H9 (cell line): Measurements from ENCODE around the gene ZRANB1. TPM values are rescaled to one million over a fixed set of nuclear protein-coding genes. Genes with fewer than 3 reads are reported as not detected.
A peak's percentile ranks its signal among the peaks of the same experiment; 100 is the strongest.

ENCODE experiments used
- DNase-seq: peaks from one replicate; pipeline ENCODE4 v3.0.0-alpha.2; 2017
- H2AFZ ChIP-seq: one replicate; pipeline ENCODE4 v1.6.1; 2013; ENCODE audit warnings: mild to moderate bottlenecking, low read length, control low read depth, moderate library complexity
- H2AK5ac ChIP-seq: 2 replicates; pipeline ENCODE4 v1.6.1; 2013; ENCODE audit warnings: low read length, control low read depth, mixed read lengths; ENCODE audit not compliant: insufficient read length
- H2BK120ac ChIP-seq: one replicate; pipeline ENCODE4 v1.6.1; 2013; ENCODE audit warnings: low read depth, mild to moderate bottlenecking, low read length, control low read depth, inconsistent platforms; ENCODE audit not compliant: poor library complexity, severe bottlenecking
- H2BK12ac ChIP-seq: 2 replicates; pipeline ENCODE4 v1.6.1; 2013; ENCODE audit warnings: low read length, control low read depth, mixed read lengths, low read depth; ENCODE audit not compliant: insufficient read length
- H2BK15ac ChIP-seq: 2 replicates; pipeline ENCODE4 v1.6.1; 2013; ENCODE audit warnings: low read depth, low read length, control low read depth
- H2BK20ac ChIP-seq: one replicate; pipeline ENCODE4 v1.6.1; 2013; ENCODE audit warnings: low read depth, mild to moderate bottlenecking, low read length, control low read depth, inconsistent platforms; ENCODE audit not compliant: poor library complexity, severe bottlenecking
- H2BK5ac ChIP-seq: 2 replicates; pipeline ENCODE4 v1.6.1; 2013; ENCODE audit warnings: low read length, control low read depth, mixed read lengths; ENCODE audit not compliant: insufficient read length
- H3K14ac ChIP-seq: 2 replicates; pipeline ENCODE4 v1.6.1; 2013; ENCODE audit warnings: low read length, control low read depth; ENCODE audit not compliant: insufficient read depth
- H3K18ac ChIP-seq: 2 replicates; pipeline ENCODE4 v1.6.1; 2013; ENCODE audit warnings: low read depth, mild to moderate bottlenecking, mixed read lengths, low read length, control low read depth; ENCODE audit not compliant: insufficient read length
- H3K23ac ChIP-seq: 2 replicates; pipeline ENCODE4 v1.6.1; 2013; ENCODE audit warnings: low read length, control low read depth, mixed read lengths, low read depth; ENCODE audit not compliant: insufficient read length
- H3K23me2 ChIP-seq: 2 replicates; pipeline ENCODE4 v1.6.1; 2013; ENCODE audit warnings: low read depth, mild to moderate bottlenecking, mixed read lengths, low read length, control low read depth; ENCODE audit not compliant: insufficient read length, poor library complexity, severe bottlenecking
- H3K27ac ChIP-seq: 2 replicates; pipeline ENCODE4 v1.5.1; 2013; ENCODE audit warnings: low read length, control low read depth, mixed read lengths, low read depth; ENCODE audit not compliant: insufficient read length
- H3K27me3 ChIP-seq: 2 replicates; pipeline ENCODE4 v1.6.1; 2013; ENCODE audit warnings: low read length, control low read depth, inconsistent platforms; ENCODE audit not compliant: insufficient read depth
- H3K4ac ChIP-seq: 2 replicates; pipeline ENCODE4 v1.6.1; 2013; ENCODE audit warnings: low read depth, mild to moderate bottlenecking, control low read depth, inconsistent platforms, low read length, moderate library complexity
- H3K4me1 ChIP-seq: 2 replicates; pipeline ENCODE4 v1.6.1; 2013; ENCODE audit warnings: low read length, control low read depth, inconsistent platforms; ENCODE audit not compliant: insufficient read depth
- H3K4me2 ChIP-seq: 2 replicates; pipeline ENCODE4 v1.6.1; 2013; ENCODE audit warnings: low read length, control low read depth, mixed read lengths; ENCODE audit not compliant: insufficient read length, insufficient read depth
- H3K56ac ChIP-seq: 2 replicates; pipeline ENCODE4 v1.6.1; 2013; ENCODE audit warnings: low read depth, mild to moderate bottlenecking, mixed read lengths, low read length, control low read depth; ENCODE audit not compliant: insufficient read length
- H3K79me1 ChIP-seq: 2 replicates; pipeline ENCODE4 v1.6.1; 2013; ENCODE audit warnings: low read depth, mild to moderate bottlenecking, moderate library complexity, low read length, control low read depth, inconsistent platforms; ENCODE audit not compliant: insufficient read depth, poor library complexity, severe bottlenecking
- H3K79me2 ChIP-seq: 2 replicates; pipeline ENCODE4 v1.6.1; 2013; ENCODE audit warnings: low read length, control low read depth, inconsistent platforms; ENCODE audit not compliant: insufficient read depth
- H3K9ac ChIP-seq: 2 replicates; pipeline ENCODE4 v1.6.1; 2013; ENCODE audit warnings: low read length, control low read depth, mixed read lengths; ENCODE audit not compliant: insufficient read length; ENCODE audit errors: extremely low read depth
- H3K9me3 ChIP-seq: one replicate; pipeline ENCODE4 v1.6.1; 2013; ENCODE audit warnings: low read depth, low read length, inconsistent platforms; ENCODE audit not compliant: control insufficient read depth
- H3T11ph ChIP-seq: one replicate; pipeline ENCODE4 v1.6.1; 2013; ENCODE audit warnings: mild to moderate bottlenecking, low read length, control low read depth, inconsistent platforms
- H4K20me1 ChIP-seq: one replicate; pipeline ENCODE4 v1.6.1; 2013; ENCODE audit not compliant: control insufficient read depth, insufficient read length, insufficient read depth
- H4K5ac ChIP-seq: 2 replicates; pipeline ENCODE4 v1.6.1; 2013; ENCODE audit warnings: low read depth, mild to moderate bottlenecking, mixed read lengths, low read length, control low read depth; ENCODE audit not compliant: insufficient read length
- H4K8ac ChIP-seq: replicated peaks from 2 replicates; pipeline ENCODE4 v1.6.1; 2013; ENCODE audit warnings: low read length, control low read depth, mixed read lengths, low read depth; ENCODE audit not compliant: insufficient read length
- H4K91ac ChIP-seq: 2 replicates; pipeline ENCODE4 v1.6.1; 2013; ENCODE audit warnings: low read depth, mild to moderate bottlenecking, moderate library complexity, mixed read lengths, low read length, control low read depth; ENCODE audit not compliant: insufficient read length
- H3K27ac Mint-ChIP-seq, 3 experiments: 2 replicates in 2 of 3; 3 replicates in 1 of 3; pipeline ENCODE4 v1.8.0; 2020 to 2021; ENCODE audit warnings: mixed read lengths in 3 of 3, mild to moderate bottlenecking in 1 of 3, moderate library complexity in 1 of 3
- H3K27me3 Mint-ChIP-seq: 2 replicates; pipeline ENCODE4 v1.8.0; 2021; ENCODE audit warnings: low read depth, mild to moderate bottlenecking, moderate library complexity, mixed read lengths
- H3K36me3 Mint-ChIP-seq, 3 experiments: 2 replicates in 2 of 3; 3 replicates in 1 of 3; pipeline ENCODE4 v1.8.0; 2020 to 2021; ENCODE audit warnings: low read depth in 3 of 3, mixed read lengths in 3 of 3; ENCODE audit not compliant: insufficient read depth in 1 of 3
- H3K4me1 Mint-ChIP-seq, 2 experiments: 2 replicates each; pipeline ENCODE4 v1.8.0; 2020; ENCODE audit warnings: mixed read lengths in 2 of 2
- H3K4me3 Mint-ChIP-seq, 2 experiments: 2 replicates in 1 of 2; 3 replicates in 1 of 2; pipeline ENCODE4 v1.8.0; 2020 to 2021; ENCODE audit warnings: mild to moderate bottlenecking in 2 of 2, mixed read lengths in 2 of 2, moderate library complexity in 1 of 2
- H3K9me3 Mint-ChIP-seq, 2 experiments: 2 replicates in 1 of 2; 3 replicates in 1 of 2; pipeline ENCODE4 v1.8.0; 2020; ENCODE audit warnings: mild to moderate bottlenecking in 2 of 2, mixed read lengths in 2 of 2, moderate library complexity in 1 of 2
- CTCF ChIP-seq: fragments of 200-600 bp; sonication (generic); conservative IDR thresholded peaks from 3 replicates; pipeline ENCODE4 v1.8.0; 2021; ENCODE audit warnings: antibody characterized with exemption, mild to moderate bottlenecking
- WGBS: extraction: QIAGEN DNeasy Blood & Tissue Kit; methylation state at CpG from one replicate; pipeline ENCODE4 v1.1.7; 2013; ENCODE audit warnings: missing lambda C conversion rate, low lambda C conversion rate, mixed read lengths; ENCODE audit not compliant: insufficient read length; ENCODE audit errors: extremely low coverage; 5-methylcytosine and 5-hydroxymethylcytosine counted together
- total RNA-seq: library from RNA; stranded (reverse); gene quantifications from 2 replicates; pipeline ENCODE4 v1.2.1, GENCODE V29; 2021

ZRANB1 gene
- total RNA-seq, 1 experiment from 2014 or later = 17.4 TPM

GRCh38 chr10:124944982-124945381 lies 3.1 kb downstream of the ZRANB1 start:
- Histone ChIP-seq H3K14ac (no peak overlapping the region), H3K79me1 (peaks cover 9% of the 10 kb centered on the region), H3K4me2 (no peak overlapping the region), H4K5ac (no peak overlapping the region), H3K23ac (no peak overlapping the region), H4K20me1 (no peaks in the 10 kb centered on the region), H3K27ac (no peak overlapping the region), H3K9ac (no peak overlapping the region), H2BK20ac (no peak overlapping the region), H3K18ac (no peak overlapping the region), H3K4me1 (peaks cover 11% of the 10 kb centered on the region; the same call in 1 of the 2 replicates), H3K79me2 (peaks cover 28% of the 10 kb centered on the region), H2AFZ (no peak overlapping the region), H2BK120ac (no peak overlapping the region), H3T11ph (no peak overlapping the region), H3K4ac (no peak overlapping the region), H3K23me2 (no peaks in the 10 kb centered on the region), H4K91ac (no peak overlapping the region), H2BK5ac (no peak overlapping the region), H3K56ac (no peak overlapping the region), H3K9me3 (no peaks in the 10 kb centered on the region), H2AK5ac (no peak overlapping the region), H2BK15ac (no peak overlapping the region), H3K27me3 (no peaks in the 10 kb centered on the region), H2BK12ac (no peak overlapping the region), H4K8ac (no peak overlapping the region)
- Mint-ChIP-seq H3K9me3 (no peaks in the 10 kb centered on the region), H3K4me3 (peak overlapping the region in 1 of 2 experiments; percentile 50; a peak in 1 of 5 replicates), H3K27me3 (no peaks in the 10 kb centered on the region), H3K36me3 (peaks cover 4 to 9% (median 8%) of the 10 kb centered on the region in 3 experiments; a peak in 5 of 7 replicates), H3K27ac (peak overlapping the region in 2 of 3 experiments; percentile 24 to 79; a peak in 3 of 7 replicates), H3K4me1 (peaks cover 32 to 38% of the 10 kb centered on the region in 2 experiments)
- no peak for TF ChIP-seq CTCF
- WGBS = no CpG with 5 or more reads among the region's 2 CpGs
- no peak for DNase-seq
